Left cardiac atrium (tissue), 4 donors: Measurements from ENCODE around the gene ABLIM2. TPM values are rescaled to one million over a fixed set of nuclear protein-coding genes. Genes with fewer than 3 reads are reported as not detected.
A peak's percentile ranks its signal among the peaks of the same experiment; 100 is the strongest.

Experiments used
- ATAC-seq, 2 donors: fragments of 200-7000 bp; cut with Tn5 transposase; one replicate each; pipeline ENCODE4 v1.9.1; 2020; ENCODE audit warnings: mild to moderate bottlenecking in 2 of 2, moderate library complexity in 2 of 2
- DNase-seq: peaks from one replicate; pipeline ENCODE4 v3.0.0-alpha.2; 2020
- intact Hi-C, 2 donors: fragments of 100-400 bp; cut with DNase I; formaldehyde crosslinking; loops; one replicate each; pipeline versions ENCODE4 v1.14.1 to v1.15.1; 2022 to 2023
- total RNA-seq, 2 donors: library from RNA; stranded (reverse); fragmentation: NEBNext Ultra II Directional; extraction: Animal tissue kit (Norgen Biotek cat#: 25700); gene quantifications; one replicate each; pipeline ENCODE4 v1.2.1, GENCODE V29; 2021
- donor health status: DM: no; HTN: yes; CAD: no.
- donor health status: DM: no; HTN: yes; CAD: no; lungs with severe emphysema.
- donor health status: DM: yes; HTN: yes; CAD: no.
- donor health status: Dilated cardiomyopathy.

The ABLIM2 gene
- total RNA-seq, 2 donors from 2014 or later, result 14.3 to 23.1 TPM

GRCh38 chr4:7995866-7996265, 162.7 kb downstream of the ABLIM2 start:
- intact Hi-C loops, result no loop called here
- ATAC-seq (no peak), DNase-seq (no peak)

GRCh38 chr4:7995135-7995534, 163.5 kb downstream of the ABLIM2 start:
- no peak for DNase-seq
- no peak for ATAC-seq
- intact Hi-C loops, result no loop called here

- intact Hi-C loops, result no loop called here
- no peak for DNase-seq
- ATAC-seq, result no peak
Observed at GRCh38 chr4:7993671-7994070, 164.9 kb downstream of the ABLIM2 start.

GRCh38 chr4:7992846-7993245, 165.8 kb downstream of the ABLIM2 start:
- intact Hi-C loops, result no loop called here
- ATAC-seq (no peak), DNase-seq (no peak)

GRCh38 chr4:7990807-7991459, 167.7 kb downstream of the ABLIM2 start:
- intact Hi-C loops, result no loop called here
- DNase-seq (no peak), ATAC-seq (no peak)

GRCh38 chr4:7989654-7990053, 169.0 kb downstream of the ABLIM2 start:
- ATAC-seq (no peak), DNase-seq (no peak)

GRCh38 chr4:7988437-7988836, 170.2 kb downstream of the ABLIM2 start:
- no peak for DNase-seq
- intact Hi-C loops, result loop anchor here in 1 of 2 donors (5.0 kb wide), 1 partner anchor 226 kb away; no protein-coding TSS in a partner anchor
- ATAC-seq, result no peak

More at GRCh38 chr4:7989654-7990053, 169.0 kb downstream of the ABLIM2 start:
- intact Hi-C loops, result loop anchor here in 1 of 2 donors (5.0 kb wide), 1 partner anchor 227 kb away; no protein-coding TSS in a partner anchor

- DNase-seq (peak; percentile 76), ATAC-seq (peak; percentile 68 to 81)
- intact Hi-C loops, result loop anchor here (1.0 to 5.0 kb wide), 3 partner anchors 183 to 225 kb away; no protein-coding TSS in a partner anchor
Observed at GRCh38 chr4:7987148-7987989, 171.2 kb downstream of the ABLIM2 start.

- ATAC-seq, result peak; percentile 7 to 27
- intact Hi-C loops, result loop anchor here (2.0 to 5.0 kb wide), 2 partner anchors 183 to 224 kb away; no protein-coding TSS in a partner anchor
- DNase-seq, result peak; percentile 51
Observed at GRCh38 chr4:7985891-7986441, 172.6 kb downstream of the ABLIM2 start.

GRCh38 chr4:7985072-7985471, 173.5 kb downstream of the ABLIM2 start:
- intact Hi-C loops, result loop anchor here in 1 of 2 donors (5.0 kb wide), 1 partner anchor 223 kb away; no protein-coding TSS in a partner anchor
- DNase-seq (no peak), ATAC-seq (no peak)

- DNase-seq, result no peak
- intact Hi-C loops, result no loop called here
- no peak for ATAC-seq
Observed at GRCh38 chr4:7984286-7984925, 174.2 kb downstream of the ABLIM2 start.

- DNase-seq (no peak), ATAC-seq (no peak)
- intact Hi-C loops, result no loop called here
Observed at GRCh38 chr4:7983296-7983695, 175.3 kb downstream of the ABLIM2 start.

- intact Hi-C loops, result no loop called here
- ATAC-seq (no peak), DNase-seq (no peak)
Observed at GRCh38 chr4:7981738-7982394, 176.7 kb downstream of the ABLIM2 start.

GRCh38 chr4:7980036-7980435, 178.6 kb downstream of the ABLIM2 start:
- ATAC-seq (no peak), DNase-seq (no peak)
- intact Hi-C loops, result no loop called here

GRCh38 chr4:7979652-7979968, 179.0 kb downstream of the ABLIM2 start:
- ATAC-seq, result no peak
- intact Hi-C loops, result no loop called here
- no peak for DNase-seq

GRCh38 chr4:7978907-7979651, 179.5 kb downstream of the ABLIM2 start:
- DNase-seq, result no peak
- intact Hi-C loops, result no loop called here
- ATAC-seq, result no peak

- DNase-seq (no peak), ATAC-seq (peak; percentile 19 to 62)
- intact Hi-C loops, result no loop called here
Observed at GRCh38 chr4:7978489-7978888, 180.1 kb downstream of the ABLIM2 start.

- DNase-seq, result no peak
- intact Hi-C loops, result no loop called here
- no peak for ATAC-seq
Observed at GRCh38 chr4:7976634-7977033, 182.0 kb downstream of the ABLIM2 start.
